GM18502 (cell line): ENCODE data around the gene PHLDB2.

Source experiments
- ATAC-seq: cut with Tn5 transposase; IDR thresholded peaks from one replicate; pipeline ENCODE4 v1.9.1; 2021; ENCODE audit warnings: mild to moderate bottlenecking; ENCODE audit not compliant: unreplicated experiment, poor library complexity

PHLDB2 gene

GRCh38 chr3:111848778-111849177 lies 10.3 kb upstream of the PHLDB2 start:
- no peak for ATAC-seq

GRCh38 chr3:111850537-111850936 lies 8.5 kb upstream of the PHLDB2 start:
- no peak for ATAC-seq

DNA sequence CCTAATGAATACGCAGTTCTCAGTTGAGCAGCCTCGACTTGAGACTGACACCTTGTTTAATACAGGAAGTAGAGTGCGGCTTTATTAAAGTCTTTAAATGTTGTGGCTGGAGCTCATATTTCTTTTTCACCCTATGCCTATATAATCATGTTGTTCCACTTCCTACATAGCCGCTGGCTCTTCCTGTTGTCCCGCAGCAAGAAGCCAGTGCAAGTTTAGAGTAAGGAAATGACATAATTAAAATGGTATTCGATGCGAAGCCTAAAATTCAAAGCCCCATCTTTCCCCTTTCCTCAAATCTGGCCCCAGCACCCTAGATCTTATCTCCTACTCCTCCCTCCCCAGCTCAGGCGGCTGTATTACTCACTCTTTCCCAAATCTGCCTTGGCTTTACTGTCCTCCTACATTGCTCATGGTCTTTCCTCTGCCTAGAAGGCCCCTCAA lies 7.5 kb upstream of the PHLDB2 start:
- no peak for ATAC-seq

DNA sequence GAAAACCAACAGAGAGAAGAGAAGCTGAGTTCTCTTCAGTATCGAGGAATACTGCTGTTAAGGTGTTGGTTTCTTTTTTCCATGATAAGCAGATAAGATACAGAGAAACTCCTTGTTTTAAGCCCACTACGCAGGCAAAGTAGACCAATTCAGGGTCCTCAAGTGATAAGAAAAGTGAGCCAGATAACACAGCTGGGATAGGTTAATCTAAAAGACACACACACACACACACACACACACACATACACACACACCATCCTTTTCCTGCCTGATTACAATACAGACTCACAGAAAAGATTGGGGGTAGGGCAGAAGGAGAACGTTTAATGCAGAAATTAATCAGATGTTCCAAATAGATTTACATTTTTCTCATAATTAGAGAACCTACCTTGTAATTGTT lies 6.5 kb upstream of the PHLDB2 start:
- no peak for ATAC-seq

GRCh38 chr3:111853068-111853467 lies 6.0 kb upstream of the PHLDB2 start:
- ATAC-seq, result no peak

DNA sequence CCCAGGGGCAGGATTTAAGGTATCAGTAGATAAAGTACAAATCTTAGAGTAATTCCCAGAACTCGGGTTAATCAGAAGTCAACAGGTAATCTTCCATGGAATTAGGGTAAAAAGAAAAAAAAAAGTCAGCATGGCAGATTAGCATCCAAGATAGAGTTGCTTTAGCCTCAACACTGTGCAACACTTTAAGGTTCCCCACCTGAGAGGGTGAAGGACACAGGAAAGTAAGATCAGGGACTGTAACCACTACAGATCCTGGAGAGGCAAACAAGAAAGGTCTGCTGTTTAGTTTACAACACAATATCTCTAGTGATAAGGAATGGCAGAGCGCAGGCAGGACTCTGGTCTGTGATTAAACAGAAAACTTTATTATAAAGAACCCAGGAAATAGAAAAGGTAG lies 4.1 kb upstream of the PHLDB2 start:
- ATAC-seq, result no peak

- no peak for ATAC-seq
Observed at GRCh38 chr3:111856501-111856900, 2.6 kb upstream of the PHLDB2 start.

GRCh38 chr3:111857474-111857873 lies 1.6 kb upstream of the PHLDB2 start:
- ATAC-seq, result no peak

- no peak for ATAC-seq
Observed at GRCh38 chr3:111858642-111859041, 423 bp upstream of the PHLDB2 start.

GRCh38 chr3:111859974-111860859 lies 1.2 kb downstream of the PHLDB2 start:
- peak; percentile 94 for ATAC-seq

DNA sequence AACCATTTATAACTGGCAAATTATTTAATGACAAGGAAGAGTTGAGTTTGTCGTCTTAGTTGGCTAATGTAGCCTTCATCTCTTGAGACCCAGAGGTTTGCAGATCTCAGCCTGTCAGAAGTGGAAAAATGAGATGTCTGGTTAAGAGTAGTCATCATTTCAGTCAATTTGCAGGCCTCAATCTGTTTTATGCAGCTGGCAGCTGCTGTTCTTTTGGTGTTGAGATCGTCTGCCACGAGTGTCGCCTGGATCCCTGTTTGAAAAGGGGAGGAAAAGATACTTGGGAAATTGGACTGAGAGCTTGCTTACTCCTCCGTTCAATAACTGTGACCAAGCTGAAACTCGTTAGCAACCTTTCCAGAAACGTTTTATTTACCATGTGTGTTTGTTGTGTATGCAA lies 2.3 kb downstream of the PHLDB2 start:
- no peak for ATAC-seq

- ATAC-seq, result no peak
Observed at GRCh38 chr3:111862415-111862814, 3.4 kb downstream of the PHLDB2 start.

- no peak for ATAC-seq
Observed at GRCh38 chr3:111862974-111863373, 3.9 kb downstream of the PHLDB2 start.

DNA sequence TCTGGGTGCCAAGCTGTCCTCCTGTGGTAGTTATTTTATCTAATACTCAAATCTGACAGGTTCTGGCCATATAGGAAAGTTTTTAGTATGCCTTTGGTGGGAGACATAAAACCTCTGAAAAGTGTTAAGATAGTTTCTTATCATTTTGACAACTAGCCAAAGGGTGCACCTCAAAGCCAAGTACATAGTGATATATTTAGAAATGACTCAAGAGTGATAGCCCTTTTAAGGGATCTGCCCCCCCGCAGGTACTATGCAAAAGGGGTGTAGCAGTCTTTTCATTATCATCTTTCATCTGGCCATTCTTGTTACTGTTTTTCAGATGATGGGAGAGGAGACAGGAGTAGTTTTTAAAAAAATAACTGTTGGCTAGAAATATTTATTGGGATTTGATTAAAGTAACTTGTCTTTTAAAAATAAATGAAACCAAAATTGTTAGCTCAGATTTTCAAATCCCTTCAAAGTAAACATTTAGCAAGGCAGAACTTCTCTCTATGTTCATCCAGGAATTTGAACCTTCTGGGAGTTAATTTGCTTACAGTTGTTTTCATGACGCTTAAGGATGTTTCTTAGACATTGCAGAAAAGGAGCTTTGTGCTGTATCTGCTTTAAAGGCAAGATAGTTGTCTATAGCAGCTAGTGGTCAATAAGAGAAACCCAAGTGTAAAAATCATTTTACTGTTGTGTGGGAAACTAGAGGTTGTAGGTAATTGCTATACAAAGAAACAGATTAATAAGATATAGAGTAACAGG lies 5.1 kb downstream of the PHLDB2 start:
- ATAC-seq, result no peak

DNA sequence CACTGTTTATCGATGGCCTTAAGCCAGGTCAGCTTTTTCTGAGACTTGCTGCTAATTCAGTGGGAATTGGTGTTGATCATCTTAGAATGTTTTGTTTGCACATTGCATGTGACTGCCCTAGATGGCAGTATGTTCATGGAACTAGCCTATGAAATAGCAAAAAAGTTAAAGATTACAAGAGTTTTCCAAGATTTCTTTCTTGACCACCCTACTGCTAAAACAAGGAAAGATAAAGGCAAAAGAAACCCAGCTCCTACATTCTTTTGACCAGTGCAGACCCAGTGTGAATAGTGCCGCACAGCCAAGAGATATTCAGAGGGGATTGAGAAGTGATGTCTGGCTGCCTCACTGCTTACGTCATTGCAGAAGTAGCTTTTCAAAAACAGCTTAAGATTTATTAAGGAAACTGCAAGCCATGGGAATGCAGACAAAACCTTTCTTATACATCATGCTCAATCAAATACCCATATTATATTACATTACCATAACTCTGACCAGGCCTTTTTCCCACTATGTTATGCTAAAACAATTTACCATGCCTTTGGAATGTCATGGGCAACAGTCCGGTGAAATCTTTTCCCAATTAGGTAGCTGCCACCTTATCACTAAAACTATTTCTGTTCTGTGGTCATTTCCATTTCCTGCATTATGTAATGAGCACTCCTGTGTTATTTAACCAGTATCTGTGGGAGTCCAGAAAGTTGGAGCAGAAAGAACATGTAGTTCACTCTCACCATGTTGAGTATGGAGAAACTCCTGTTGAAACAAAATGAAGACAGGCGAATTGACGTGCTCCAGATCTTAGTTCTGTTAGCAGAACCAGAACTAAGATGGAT lies 6.0 kb downstream of the PHLDB2 start:
- ATAC-seq, result no peak

GRCh38 chr3:111867889-111868426 lies 8.9 kb downstream of the PHLDB2 start:
- no peak for ATAC-seq

GRCh38 chr3:111870620-111871019 lies 11.6 kb downstream of the PHLDB2 start:
- ATAC-seq, result no peak

DNA sequence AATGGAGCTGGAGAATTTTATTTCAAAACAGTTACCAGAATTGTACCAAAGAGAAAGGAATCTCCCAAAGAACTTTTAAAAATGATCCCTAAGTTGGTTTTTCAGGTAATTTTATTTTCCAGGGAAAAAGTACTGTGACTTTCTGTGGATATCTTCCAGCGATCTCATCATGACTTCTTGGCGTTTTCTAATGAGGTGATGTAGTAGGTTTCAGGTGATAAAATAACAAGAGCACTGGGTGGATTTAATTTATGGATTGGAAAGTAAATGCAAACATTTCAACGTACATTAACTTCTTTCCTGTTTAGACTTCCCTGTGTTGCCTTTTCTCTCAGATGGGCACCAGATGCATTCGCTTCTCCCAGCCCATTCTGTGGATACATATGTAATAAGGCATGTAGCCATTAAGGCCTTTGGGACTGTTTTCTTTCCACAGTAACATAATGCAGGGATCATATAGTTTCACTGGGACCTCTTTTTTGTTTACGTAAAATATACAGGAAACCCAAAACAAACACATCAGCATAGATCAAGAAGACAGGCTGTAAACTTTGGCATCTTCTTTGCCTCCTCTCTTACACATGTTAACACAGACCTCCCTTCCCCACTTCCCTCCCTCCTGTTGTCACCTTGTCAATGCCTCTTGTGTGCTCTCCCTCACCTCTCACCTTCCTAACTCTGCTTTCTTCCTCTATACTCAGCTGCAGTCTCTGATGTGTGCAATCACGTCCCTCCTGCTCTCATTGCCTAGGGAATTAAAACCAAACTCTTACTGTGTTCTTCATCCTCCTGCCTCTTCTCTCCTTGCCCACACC lies 13.0 kb downstream of the PHLDB2 start:
- ATAC-seq, result no peak

- no peak for ATAC-seq
Observed at GRCh38 chr3:111872979-111873378, 13.9 kb downstream of the PHLDB2 start.
